ENCODE data around the gene GGCX. TPM values are rescaled to one million over a fixed set of nuclear protein-coding genes. Genes with fewer than 3 reads are reported as not detected.
"Not testable (repeated sequence)": the region's sequence is repeated elsewhere in the genome, so short reads cannot be mapped to it uniquely, and the experiment has no call there.

Gene GGCX
- total and polyA plus RNA-seq, 12 donors: 14.9 to 85.2 (median 44.1) TPM

DNA sequence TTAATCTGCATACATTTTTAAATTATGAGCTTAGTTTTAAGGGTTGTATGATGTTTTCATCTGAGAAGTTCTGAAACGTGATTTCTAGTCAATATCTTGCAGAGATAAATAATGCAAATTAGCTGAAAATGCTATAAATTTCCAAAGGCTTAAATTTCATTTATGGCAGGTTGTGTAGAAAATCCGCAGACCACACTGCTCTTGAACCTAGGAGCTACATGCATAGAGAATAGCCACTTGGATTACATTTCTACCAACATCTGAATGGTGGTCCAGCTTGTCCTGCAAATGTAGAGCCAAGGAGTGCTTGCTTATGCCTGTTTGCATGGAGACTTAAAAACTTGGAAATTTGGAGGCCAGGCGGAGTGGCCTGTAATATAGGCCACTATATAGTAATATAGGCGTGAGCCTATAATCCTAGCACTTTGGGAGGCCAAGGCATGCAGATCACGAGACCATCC is 15.5 kb downstream of the GGCX start:
- no peak for DNase-seq
- Histone ChIP-seq H3K27me3 (no peaks in the 10 kb centered on the region), H3K27ac (peak overlapping the region in 1 of 5 donors; percentile 1), H3K9me3 (replicated peaks in 1 of 3) (no peaks in the 10 kb centered on the region), H3K4me1 (replicated peaks in 1 of 2) (peaks cover 9 to 53% of the 10 kb centered on the region in 2 donors), H3K4me3 (no peak overlapping the region), H3K36me3 (replicated peaks in 1 of 2) (peaks cover 0 to 68% of the 10 kb centered on the region in 2 donors)
- TF ChIP-seq CTCF (IDR thresholded peaks at IDR 0.05): no peak
- TF ChIP-seq POLR2A (IDR thresholded peaks at IDR 0.05): no peak
- intact Hi-C loops (cut with DNase I): no loop called here
- WGBS, 4 donors: 82 to 93% (median 92%) methylated on average over 5 of the region's 5 CpGs

DNA sequence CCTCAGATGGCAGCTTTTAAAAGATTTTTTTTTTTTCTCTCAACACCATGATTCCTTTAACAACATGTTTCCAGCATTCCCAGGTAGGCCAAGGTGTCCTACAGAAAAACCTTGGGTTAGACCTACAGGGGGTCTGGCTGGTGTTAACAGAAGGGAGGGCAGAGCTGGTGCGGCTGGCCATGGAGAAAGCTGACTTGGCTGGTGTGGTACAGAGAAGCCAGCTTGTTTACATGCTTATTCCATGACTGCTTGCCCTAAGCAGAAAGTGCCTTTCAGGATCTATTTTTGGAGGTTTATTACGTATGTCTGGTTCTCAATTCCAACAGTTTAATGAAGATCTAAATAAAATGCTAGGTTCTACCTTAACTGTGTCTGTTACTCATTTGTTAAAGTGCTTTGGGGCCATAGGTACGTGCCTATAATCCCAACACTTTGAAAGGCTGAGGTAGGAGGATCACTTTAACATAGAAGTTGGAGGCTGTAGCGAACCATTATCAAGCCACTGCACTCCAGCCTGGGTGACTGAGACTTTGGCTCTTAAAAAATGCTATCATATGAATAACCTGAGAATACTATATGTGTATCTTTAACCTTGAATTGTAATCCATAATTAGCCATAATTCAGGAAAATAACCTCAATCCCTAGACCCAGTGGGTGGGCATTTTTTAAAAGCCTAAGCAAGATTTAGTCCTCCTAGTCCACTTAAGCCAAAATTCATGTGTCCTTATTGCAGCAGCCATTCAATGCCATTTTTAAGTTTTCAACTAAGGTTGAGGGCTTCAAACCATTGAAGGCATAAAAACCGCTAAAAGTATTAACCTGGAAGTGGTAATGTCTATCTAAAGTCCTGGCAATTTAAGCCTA is 16.1 kb downstream of the GGCX start:
- intact Hi-C loops (cut with DNase I); H3K9me3 ChIP-seq (replicated peaks in 1 of 3); H3K4me3 ChIP-seq; H3K27me3 ChIP-seq; DNase-seq: not testable (repeated sequence)
- TF ChIP-seq POLR2A (IDR thresholded peaks at IDR 0.05): peak in 1 of 2 donors; percentile 8
- WGBS, 4 donors: 83 to 91% (median 87%) methylated on average over 4 to 5 of the region's 5 CpGs
- Histone ChIP-seq H3K4me1 (replicated peaks in 1 of 2) (peaks cover 9 to 51% of the 10 kb centered on the region in 2 donors), H3K27ac (peak overlapping the region in 1 of 5 donors; percentile 1), H3K36me3 (replicated peaks in 1 of 2) (peaks cover 0 to 64% of the 10 kb centered on the region in 2 donors)

GRCh38 chr2:85544254-85544691 is 17.0 kb downstream of the GGCX start:
- DNase-seq; H3K9me3 ChIP-seq (replicated peaks in 1 of 3); H3K27ac ChIP-seq; intact Hi-C loops (cut with DNase I); H3K4me3 ChIP-seq; H3K27me3 ChIP-seq: not testable (repeated sequence)
- 76 to 81% (median 80%) methylated on average over 3 of the region's 3 CpGs for WGBS, 4 donors
- H3K4me1 ChIP-seq (replicated peaks in 1 of 2): peaks cover 9 to 49% of the 10 kb centered on the region in 2 donors
- peaks cover 0 to 60% of the 10 kb centered on the region in 2 donors for H3K36me3 ChIP-seq (replicated peaks in 1 of 2)

GRCh38 chr2:85542777-85543176 is 18.5 kb downstream of the GGCX start:
- Histone ChIP-seq H3K27me3 (no peaks in the 10 kb centered on the region), H3K36me3 (replicated peaks in 1 of 2) (peaks cover 0 to 60% of the 10 kb centered on the region in 2 donors), H3K9me3 (replicated peaks in 1 of 3) (no peaks in the 10 kb centered on the region), H3K4me1 (replicated peaks in 1 of 2) (peaks cover 11 to 42% of the 10 kb centered on the region in 2 donors), H3K4me3 (no peak overlapping the region), H3K27ac (peak overlapping the region in 2 of 5 donors; percentile 20 to 100)
- WGBS, 4 donors: 75 to 82% (median 78%) methylated on average over 4 of the region's 4 CpGs
- TF ChIP-seq CTCF (IDR thresholded peaks at IDR 0.05) (no peak), POLR2A (IDR thresholded peaks at IDR 0.05) (no peak)
- no peak for DNase-seq
- intact Hi-C loops (cut with DNase I): no loop called here

GRCh38 chr2:85541753-85542457 is 19.4 kb downstream of the GGCX start:
- intact Hi-C loops (cut with DNase I): no loop called here
- WGBS, 4 donors: 48 to 54% (median 50%) methylated on average over 5 of the region's 5 CpGs
- Histone ChIP-seq H3K27ac (peak overlapping the region in 3 of 5 donors; percentile 4 to 100 (median 7)), H3K4me3 (peak overlapping the region in 1 of 4 donors; percentile 82), H3K27me3 (no peaks in the 10 kb centered on the region), H3K4me1 (replicated peaks in 1 of 2) (peaks cover 20 to 49% of the 10 kb centered on the region in 2 donors), H3K36me3 (replicated peaks in 1 of 2) (peaks cover 0 to 60% of the 10 kb centered on the region in 2 donors), H3K9me3 (replicated peaks in 1 of 3) (no peaks in the 10 kb centered on the region)
- TF ChIP-seq POLR2A (IDR thresholded peaks at IDR 0.05): no peak
- no peak for TF ChIP-seq CTCF (IDR thresholded peaks at IDR 0.05)
- no peak for DNase-seq

Measured in adrenal gland (tissue), 12 donors.